Lung (tissue), 12 donors: ENCODE results near the gene ZNF445. TPM values are rescaled to one million over a fixed set of nuclear protein-coding genes. Genes with fewer than 3 reads are reported as not detected.

Source experiments
- ATAC-seq: fragments of 200-7000 bp; cut with Tn5 transposase; one replicate; pipeline ENCODE4 v1.9.1; 2020; ENCODE audit warnings: moderate number of reproducible peaks; ENCODE audit not compliant: insufficient read depth, low FRiP score
- DNase-seq, 3 donors: peaks; one replicate each; pipeline ENCODE4 v3.0.0-alpha.2; 2013 to 2017
- H3K27ac ChIP-seq, 2 donors: one replicate each; pipeline ENCODE4 v1.5.1; 2013; ENCODE audit warnings: mild to moderate bottlenecking in 2 of 2, moderate library complexity in 2 of 2, control low read depth in 1 of 2, inconsistent platforms in 1 of 2, low read depth in 1 of 2, low read length in 1 of 2
- H3K27me3 ChIP-seq, 3 donors: one replicate each; pipeline ENCODE4 v1.5.1; 2013; ENCODE audit warnings: low read length in 2 of 3; ENCODE audit not compliant: control insufficient read depth in 3 of 3, insufficient read depth in 3 of 3
- H3K36me3 ChIP-seq, 4 donors: one replicate each; pipeline ENCODE4 v1.5.1; 2013; ENCODE audit warnings: low read length in 4 of 4, mild to moderate bottlenecking in 1 of 4, moderate library complexity in 1 of 4; ENCODE audit not compliant: control insufficient read depth in 4 of 4, insufficient read depth in 4 of 4
- H3K4me1 ChIP-seq, 5 donors: one replicate each; pipeline ENCODE4 v1.5.1; 2013; ENCODE audit warnings: low read length in 5 of 5, mild to moderate bottlenecking in 2 of 5, moderate library complexity in 1 of 5; ENCODE audit not compliant: control insufficient read depth in 5 of 5, insufficient read depth in 5 of 5
- H3K4me3 ChIP-seq: one replicate; pipeline ENCODE4 v1.5.1; 2013; ENCODE audit warnings: mild to moderate bottlenecking, control low read depth, moderate library complexity
- H3K9ac ChIP-seq, 2 donors: one replicate each; pipeline ENCODE4 v1.5.1; 2013; ENCODE audit warnings: low read length in 2 of 2, control low read depth in 1 of 2; ENCODE audit not compliant: insufficient read depth in 1 of 2
- H3K9me3 ChIP-seq, 4 donors: one replicate each; pipeline ENCODE4 v1.5.1; 2013; ENCODE audit warnings: low read length in 3 of 4, mild to moderate bottlenecking in 1 of 4, moderate library complexity in 1 of 4; ENCODE audit not compliant: control insufficient read depth in 4 of 4, insufficient read depth in 3 of 4
- CTCF ChIP-seq: IDR thresholded peaks from 2 replicates; pipeline ENCODE4 v1.5.1; 2012; ENCODE audit warnings: mild to moderate bottlenecking; ENCODE audit errors: control extremely low read depth, extremely low read depth
- WGBS, 2 donors: extraction: QIAGEN DNeasy Blood & Tissue Kit; methylation state at CpG; one replicate each; pipeline ENCODE4 v1.1.7; 2013; 5-methylcytosine and 5-hydroxymethylcytosine counted together
- polyA plus RNA-seq, 2 donors: library from polyadenylated mRNA; stranded (reverse); fragments of 200-250 nt; gene quantifications; one replicate each; pipeline ENCODE4 v1.2.1, GENCODE V29; 2013
- total RNA-seq, 2 donors: library from RNA; depleted of rRNA in 1 of 2; stranded (reverse); fragments of >200 nt in 1 of 2; gene quantifications; one replicate each; pipeline ENCODE4 v1.2.1, GENCODE V29; 2014 to 2021
- donor health status: control.
- donor health status: control.
- donor health status: Bipolar disorder and iron deficiency.
- donor health status: healthy.
- donor health status: DM: yes; HTN: yes; CAD: no.

The ZNF445 gene
- total and polyA plus RNA-seq, 4 donors: 2.7 to 23.2 (median 10.1) TPM

DNA sequence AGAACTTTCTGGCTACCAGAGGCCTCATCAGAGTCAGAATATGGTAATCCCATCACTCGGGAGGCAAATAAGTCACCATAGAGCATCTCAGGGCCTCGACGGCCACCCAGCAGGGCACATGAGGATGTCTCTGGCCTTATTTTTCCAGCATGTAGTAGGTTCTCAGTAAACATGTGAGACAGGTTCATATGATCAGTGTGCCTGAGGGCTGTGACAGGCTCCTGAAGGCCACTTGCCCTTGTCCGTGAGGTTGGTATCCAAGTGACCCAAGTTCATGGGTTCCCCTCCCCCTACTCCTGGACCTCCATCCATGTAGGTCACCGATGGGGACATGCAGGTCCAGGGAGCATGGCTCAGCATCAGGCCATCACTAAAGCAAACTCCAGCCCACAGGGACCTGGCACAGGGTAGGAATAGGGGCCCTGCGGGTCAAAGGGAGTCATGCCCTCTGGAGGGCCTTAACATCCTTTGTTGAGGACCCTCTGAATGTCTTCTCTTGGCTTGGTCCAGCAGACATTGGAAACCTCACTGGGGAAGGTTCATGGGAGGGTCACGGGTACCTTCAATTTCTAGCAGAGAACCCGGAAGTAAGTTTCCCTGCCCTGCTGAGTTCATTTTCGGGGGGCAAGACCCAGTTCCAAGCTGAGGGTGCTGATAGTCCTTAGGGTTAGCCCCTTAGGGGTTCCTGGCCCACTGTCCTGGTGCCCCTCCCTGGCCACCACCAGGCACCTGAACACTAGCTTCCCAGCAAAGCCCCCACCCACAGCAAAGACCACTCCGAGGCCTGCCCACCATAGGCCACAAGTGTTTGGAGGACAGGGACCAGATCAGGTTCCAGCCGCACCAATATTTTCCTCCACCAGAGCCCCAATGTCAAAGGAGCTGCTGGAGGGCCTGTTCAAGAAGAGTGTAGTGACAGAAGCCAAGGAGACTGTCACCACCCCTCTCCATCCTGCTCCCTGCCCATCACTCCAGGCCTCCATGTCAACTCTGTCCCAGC is 61.1 kb downstream of the ZNF445 start:
- WGBS, 2 donors: 92 to 94% methylated on average over 11 of the region's 11 CpGs
- Histone ChIP-seq H3K4me3 (no peak overlapping the region), H3K4me1 (no peaks in the 10 kb centered on the region), H3K27ac (no peak overlapping the region), H3K36me3 (no peaks in the 10 kb centered on the region), H3K9me3 (no peaks in the 10 kb centered on the region), H3K27me3 (no peaks in the 10 kb centered on the region), H3K9ac (no peak overlapping the region)
- TF ChIP-seq CTCF: no peak
- DNase-seq (no peak), ATAC-seq (no peak)

DNA sequence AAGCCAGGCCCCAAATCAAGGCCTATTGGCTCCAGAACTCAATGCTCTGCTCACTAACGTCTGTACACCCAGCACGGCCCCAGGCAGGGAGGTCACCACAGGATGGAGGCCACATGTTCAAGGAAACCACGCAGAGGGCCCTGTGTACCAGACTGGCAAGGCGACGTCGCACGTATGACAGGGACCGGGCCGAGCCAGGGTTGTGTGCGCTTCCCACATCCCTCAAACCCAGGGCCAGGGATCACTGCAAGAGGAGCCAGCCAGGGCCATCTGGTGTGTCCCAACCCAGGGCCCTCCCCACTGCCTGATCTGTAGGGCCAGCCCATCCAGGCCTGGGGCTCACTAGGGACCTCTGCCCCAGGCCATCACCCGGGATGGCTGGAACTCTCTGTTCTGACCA is 62.0 kb downstream of the ZNF445 start:
- WGBS, 2 donors: 90 to 94% methylated on average over 11 of the region's 11 CpGs
- no peak overlapping the region for H3K27ac ChIP-seq
- DNase-seq (no peak), ATAC-seq (no peak)
- TF ChIP-seq CTCF: no peak
- no peaks in the 10 kb centered on the region for H3K9me3 ChIP-seq
- H3K36me3 ChIP-seq: no peaks in the 10 kb centered on the region
- no peaks in the 10 kb centered on the region for H3K27me3 ChIP-seq
- no peak overlapping the region for H3K4me3 ChIP-seq
- H3K4me1 ChIP-seq: no peaks in the 10 kb centered on the region
- no peak overlapping the region for H3K9ac ChIP-seq

GRCh38 chr3:44414517-44415090 is 62.9 kb downstream of the ZNF445 start:
- TF ChIP-seq CTCF: no peak
- Histone ChIP-seq H3K36me3 (peaks cover 0 to 3% (median 0%) of the 10 kb centered on the region in 4 donors), H3K9me3 (no peaks in the 10 kb centered on the region), H3K4me3 (no peak overlapping the region), H3K9ac (no peak overlapping the region), H3K4me1 (no peaks in the 10 kb centered on the region), H3K27ac (no peak overlapping the region), H3K27me3 (no peaks in the 10 kb centered on the region)
- WGBS, 2 donors: 87 to 94% methylated on average over 11 of the region's 11 CpGs
- DNase-seq (no peak), ATAC-seq (no peak)
